Measurements from ENCODE around the gene CLMN. TPM values are rescaled to one million over a fixed set of nuclear protein-coding genes. Genes with fewer than 3 reads are reported as not detected.

Gene CLMN
- total RNA-seq, 2 donors from 2014 or later = 24.6 to 39.3 TPM

DNA sequence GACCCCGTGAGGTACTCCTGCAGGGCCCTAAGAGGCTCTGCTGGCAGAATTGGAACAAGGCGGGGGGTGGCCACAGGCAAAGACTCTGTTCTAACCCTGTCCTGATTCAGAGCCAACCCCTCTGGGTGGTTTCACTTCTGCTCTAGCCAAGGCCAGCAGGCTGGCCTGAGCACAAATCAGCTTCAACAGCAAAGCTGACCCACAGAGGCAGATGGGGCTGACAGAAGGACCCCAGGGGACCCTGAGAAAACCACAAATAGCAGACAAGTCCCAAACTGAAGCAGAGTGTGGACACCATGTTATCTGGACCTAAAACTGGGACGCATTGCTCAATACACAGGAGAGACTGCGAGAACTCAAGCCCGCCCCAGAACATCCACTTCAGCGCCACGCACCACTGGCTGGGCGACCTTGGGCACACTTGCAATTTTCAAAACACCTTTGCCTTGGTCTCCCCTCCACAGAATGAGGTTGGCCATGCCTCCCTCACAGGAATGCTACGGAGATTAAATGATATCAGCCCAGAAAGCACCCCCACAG, 85.9 kb downstream of the CLMN start:
- WGBS = 87% methylated on average over 9 of the region's 9 CpGs
- Histone ChIP-seq H3K4me1 (replicated peaks) (peaks cover 5% of the 10 kb centered on the region), H3K36me3 (no peaks in the 10 kb centered on the region), H3K27me3 (replicated peaks; ENCODE audit: insufficient read depth) (no peaks in the 10 kb centered on the region), H3K27ac (peak overlapping the region in 1 of 2 donors; percentile 32), H3K4me3 (no peak overlapping the region), H3K9me3 (no peaks in the 10 kb centered on the region)
- intact Hi-C loops (cut with DNase I) = no loop called here
- TF ChIP-seq, protein P1, sequence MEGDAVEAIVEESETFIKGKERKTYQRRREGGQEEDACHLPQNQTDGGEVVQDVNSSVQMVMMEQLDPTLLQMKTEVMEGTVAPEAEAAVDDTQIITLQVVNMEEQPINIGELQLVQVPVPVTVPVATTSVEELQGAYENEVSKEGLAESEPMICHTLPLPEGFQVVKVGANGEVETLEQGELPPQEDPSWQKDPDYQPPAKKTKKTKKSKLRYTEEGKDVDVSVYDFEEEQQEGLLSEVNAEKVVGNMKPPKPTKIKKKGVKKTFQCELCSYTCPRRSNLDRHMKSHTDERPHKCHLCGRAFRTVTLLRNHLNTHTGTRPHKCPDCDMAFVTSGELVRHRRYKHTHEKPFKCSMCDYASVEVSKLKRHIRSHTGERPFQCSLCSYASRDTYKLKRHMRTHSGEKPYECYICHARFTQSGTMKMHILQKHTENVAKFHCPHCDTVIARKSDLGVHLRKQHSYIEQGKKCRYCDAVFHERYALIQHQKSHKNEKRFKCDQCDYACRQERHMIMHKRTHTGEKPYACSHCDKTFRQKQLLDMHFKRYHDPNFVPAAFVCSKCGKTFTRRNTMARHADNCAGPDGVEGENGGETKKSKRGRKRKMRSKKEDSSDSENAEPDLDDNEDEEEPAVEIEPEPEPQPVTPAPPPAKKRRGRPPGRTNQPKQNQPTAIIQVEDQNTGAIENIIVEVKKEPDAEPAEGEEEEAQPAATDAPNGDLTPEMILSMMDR (IDR thresholded peaks at IDR 0.05) = no peak
- TF ChIP-seq POLR2A (IDR thresholded peaks at IDR 0.05) (no peak), POLR2AphosphoS5 (IDR thresholded peaks at IDR 0.05) (no peak)
- no peak for DNase-seq (ENCODE audit: low spot score)

DNA sequence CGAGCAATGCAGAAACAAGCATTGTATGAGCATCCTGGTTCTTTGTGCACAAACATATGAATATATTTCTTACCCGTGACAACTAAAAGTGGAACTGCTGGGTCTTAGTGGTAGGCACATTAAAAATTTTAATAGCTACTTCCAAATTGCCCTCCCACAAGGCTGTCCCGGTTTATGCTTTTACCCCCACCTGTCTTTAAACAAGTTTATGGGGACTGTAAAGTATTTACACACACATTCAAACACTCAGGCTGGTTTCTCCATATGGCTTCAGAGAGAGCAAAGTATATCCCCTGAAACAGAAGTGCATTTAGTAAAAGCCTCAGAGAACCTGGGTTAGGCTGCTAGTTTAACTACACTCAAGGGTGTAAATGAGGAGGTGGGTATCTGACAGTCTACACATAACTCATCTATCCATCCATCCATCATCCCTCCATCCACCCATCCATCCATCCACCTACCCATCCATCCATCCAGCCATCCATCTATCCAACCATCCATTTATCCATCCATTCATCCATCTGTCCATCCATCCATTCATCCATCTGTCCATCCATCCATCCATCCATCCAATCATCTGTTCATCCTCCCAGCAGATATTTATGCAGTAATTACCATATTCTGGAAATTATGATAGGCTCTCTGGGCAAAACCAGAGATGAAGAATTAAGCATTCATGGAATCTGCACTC, 86.7 kb downstream of the CLMN start:
- Histone ChIP-seq H3K9me3 (no peaks in the 10 kb centered on the region), H3K27me3 (replicated peaks; ENCODE audit: insufficient read depth) (no peaks in the 10 kb centered on the region), H3K36me3 (no peaks in the 10 kb centered on the region), H3K4me1 (replicated peaks) (peaks cover 5% of the 10 kb centered on the region), H3K4me3 (no peak overlapping the region), H3K27ac (no peak overlapping the region)
- 62% methylated on average over 3 of the region's 3 CpGs for WGBS
- intact Hi-C loops (cut with DNase I) = no loop called here
- peak; percentile 18 for TF ChIP-seq POLR2AphosphoS5 (IDR thresholded peaks at IDR 0.05)
- no peak for TF ChIP-seq POLR2A (IDR thresholded peaks at IDR 0.05)
- DNase-seq (ENCODE audit: low spot score) = no peak

DNA sequence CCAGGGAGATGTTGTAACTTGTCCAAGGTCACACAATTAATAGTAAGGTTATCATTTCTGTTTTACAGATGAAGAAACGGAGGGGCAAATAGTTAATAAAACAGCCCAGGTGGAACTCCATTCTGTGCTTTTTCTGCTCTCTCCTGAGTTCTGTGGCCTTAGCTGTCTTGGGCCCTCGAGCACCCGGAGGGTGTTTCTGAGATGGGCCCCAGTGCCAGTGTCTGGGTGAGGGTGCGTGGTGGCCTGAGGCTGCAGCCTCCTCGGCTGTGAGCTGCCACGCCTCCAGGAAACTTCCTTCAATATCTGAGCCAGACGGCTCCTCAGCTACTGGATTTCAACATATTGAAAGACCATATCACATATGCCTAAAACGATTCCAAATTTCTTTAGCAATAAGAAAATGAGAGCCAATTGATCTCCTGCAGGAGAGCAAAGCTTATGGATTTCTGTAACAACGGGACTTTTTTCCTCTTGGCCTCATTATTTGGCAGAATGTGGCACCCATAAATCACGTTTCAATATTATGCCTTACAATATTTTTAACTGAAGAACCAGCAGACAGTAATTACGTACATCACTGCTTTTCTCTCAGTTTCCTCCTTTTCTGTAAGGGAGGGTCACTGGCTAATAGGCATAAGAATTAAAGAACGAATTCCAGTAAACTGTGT, 87.6 kb downstream of the CLMN start:
- no peak for DNase-seq (ENCODE audit: low spot score)
- Histone ChIP-seq H3K36me3 (no peaks in the 10 kb centered on the region), H3K27me3 (replicated peaks; ENCODE audit: insufficient read depth) (no peaks in the 10 kb centered on the region), H3K9me3 (no peaks in the 10 kb centered on the region), H3K4me1 (replicated peaks) (peaks cover 5% of the 10 kb centered on the region), H3K27ac (no peak overlapping the region), H3K4me3 (no peak overlapping the region)
- no peak for TF ChIP-seq POLR2AphosphoS5 (IDR thresholded peaks at IDR 0.05)
- no peak for TF ChIP-seq POLR2A (IDR thresholded peaks at IDR 0.05)
- TF ChIP-seq, protein P1 (IDR thresholded peaks at IDR 0.05) = no peak
- intact Hi-C loops (cut with DNase I) = no loop called here
- WGBS = 47% methylated on average over 12 of the region's 12 CpGs

DNA sequence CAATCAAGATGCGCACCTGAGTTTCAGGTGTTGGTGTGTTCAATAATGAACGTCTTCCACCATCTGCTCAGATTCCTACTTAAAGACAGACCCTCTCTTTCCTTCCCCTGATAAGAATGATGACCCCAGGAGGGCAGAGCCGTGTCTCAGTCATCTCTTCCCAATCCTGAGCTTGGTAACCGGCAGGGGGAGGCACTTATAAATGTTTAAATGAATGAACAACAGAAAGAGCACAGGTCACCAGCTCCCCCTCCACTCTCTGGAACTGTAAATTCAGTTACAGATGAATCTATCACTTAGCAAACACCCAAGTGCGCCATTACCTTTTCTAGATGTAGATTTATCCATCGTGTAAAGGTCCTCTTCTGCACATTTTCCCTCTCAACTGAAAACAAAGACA, 90.0 kb downstream of the CLMN start:
- Histone ChIP-seq H3K27me3 (replicated peaks; ENCODE audit: insufficient read depth) (no peaks in the 10 kb centered on the region), H3K4me1 (replicated peaks) (peaks cover 5% of the 10 kb centered on the region), H3K4me3 (no peak overlapping the region), H3K9me3 (no peaks in the 10 kb centered on the region), H3K27ac (no peak overlapping the region), H3K36me3 (no peaks in the 10 kb centered on the region)
- no peak for TF ChIP-seq POLR2A (IDR thresholded peaks at IDR 0.05)
- no peak for TF ChIP-seq POLR2AphosphoS5 (IDR thresholded peaks at IDR 0.05)
- TF ChIP-seq, protein P1 (IDR thresholded peaks at IDR 0.05) = no peak
- WGBS = 82% methylated on average over 6 of the region's 6 CpGs
- intact Hi-C loops (cut with DNase I) = no loop called here
- DNase-seq (ENCODE audit: low spot score) = no peak

DNA sequence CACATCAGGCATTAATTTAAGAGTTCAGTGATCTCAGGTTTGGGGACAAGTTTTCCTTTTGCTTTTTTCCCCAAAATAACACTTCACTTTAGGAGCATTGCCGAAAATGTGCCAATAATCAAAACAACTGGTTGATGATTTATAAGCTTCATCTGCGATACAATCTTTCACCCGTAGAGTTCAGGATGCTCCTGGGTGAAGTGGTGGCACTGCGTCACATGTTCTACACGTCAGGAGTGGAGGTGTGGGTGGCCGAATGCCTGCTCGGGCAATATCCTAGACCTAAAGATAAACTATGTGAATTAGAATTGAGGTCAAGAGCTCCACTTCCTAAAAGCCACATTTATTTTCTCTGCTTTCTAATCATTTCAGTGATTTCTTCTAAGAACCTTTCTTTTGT, 91.5 kb downstream of the CLMN start:
- WGBS = 88% methylated on average over 7 of the region's 7 CpGs
- DNase-seq (ENCODE audit: low spot score) = no peak
- no peak overlapping the region for H3K4me3 ChIP-seq
- no peaks in the 10 kb centered on the region for H3K36me3 ChIP-seq
- H3K4me1 ChIP-seq (replicated peaks) = no peaks in the 10 kb centered on the region
- H3K27ac ChIP-seq = no peak overlapping the region
- intact Hi-C loops (cut with DNase I) = no loop called here
- no peaks in the 10 kb centered on the region for H3K9me3 ChIP-seq
- TF ChIP-seq POLR2A (IDR thresholded peaks at IDR 0.05) (no peak), POLR2AphosphoS5 (IDR thresholded peaks at IDR 0.05) (no peak)
- TF ChIP-seq, protein P1 (IDR thresholded peaks at IDR 0.05) = no peak
- H3K27me3 ChIP-seq (replicated peaks; ENCODE audit: insufficient read depth) = no peaks in the 10 kb centered on the region

All from prostate gland (tissue), 2 donors.